Measurements from ENCODE around the gene PTPRN2. TPM values are rescaled to one million over a fixed set of nuclear protein-coding genes. Genes with fewer than 3 reads are reported as not detected.

The PTPRN2 gene
- polyA plus RNA-seq, 1 of the 3 experiments (the other 2 are of a cell fraction): 4.0 TPM

- Histone ChIP-seq H3K27me3 (ENCODE audit: insufficient read depth) (no peaks in the 10 kb centered on the region), H3K9me2 (no peaks in the 10 kb centered on the region), H3K4me3 (ENCODE audit: low read depth in 2 of 2, low read length in 1 of 2) (no peak overlapping the region), H3K79me2 (ENCODE audit: insufficient read depth) (no peaks in the 10 kb centered on the region), H3K36me3 (replicated peaks in 1 of 2; ENCODE audit: control insufficient read depth in 1 of 2, insufficient read depth in 2 of 2, low read length in 1 of 2) (no peaks in the 10 kb centered on the region), H2AFZ (ENCODE audit: low read depth) (no peak overlapping the region), H3K27ac (ENCODE audit: low read depth in 2 of 2, low read length in 1 of 2) (no peak overlapping the region), H3K4me2 (no peak overlapping the region), H3K9me3 (no peaks in the 10 kb centered on the region), H4K20me1 (ENCODE audit: insufficient read depth) (no peaks in the 10 kb centered on the region), H3F3A (replicated peaks; ENCODE audit: insufficient read depth) (no peaks in the 10 kb centered on the region), H3K9ac (no peak overlapping the region), H3K4me1 (ENCODE audit: control insufficient read depth in 1 of 2, insufficient read depth in 2 of 2, low read depth in 1 of 2, low read length in 1 of 2) (peaks cover 0 to 26% of the 10 kb centered on the region in 2 experiments; a peak in 1 of 4 replicates)
- no peak for DNase-seq
- TF ChIP-seq TCF12 (IDR thresholded peaks at IDR 0.05): no peak
- no peak for TF ChIP-seq MEF2A (IDR thresholded peaks at IDR 0.05; ENCODE audit: borderline replicate concordance, low read depth)
- no peak for TF ChIP-seq GATA2 (CRISPR knock-in tag; IDR thresholded peaks at IDR 0.05)
- no peak for TF ChIP-seq CHD2 (IDR thresholded peaks at IDR 0.05; ENCODE audit: low read length, partially characterized antibody)
- ChIA-PET POLR2A (no interaction called here), CTCF (interaction anchor here (0.6 to 1.9 kb wide), 3 partner anchors 11 to 34 kb away, joined by 3 to 4 read pairs (median 3); no protein-coding TSS in a partner anchor)
- WGBS (ENCODE audit: low lambda C conversion rate): 46% methylated on average over 14 of the region's 19 CpGs
Measured at GRCh38 chr7:158443688-158444483, 143.7 kb downstream of the PTPRN2 start.

- DNase-seq: no peak
- Histone ChIP-seq H3K9me2 (no peaks in the 10 kb centered on the region), H3K4me2 (no peak overlapping the region), H3F3A (replicated peaks; ENCODE audit: insufficient read depth) (no peaks in the 10 kb centered on the region), H3K27me3 (ENCODE audit: insufficient read depth) (no peaks in the 10 kb centered on the region), H3K27ac (ENCODE audit: low read depth in 2 of 2, low read length in 1 of 2) (no peak overlapping the region), H2AFZ (ENCODE audit: low read depth) (no peak overlapping the region), H3K4me3 (ENCODE audit: low read depth in 2 of 2, low read length in 1 of 2) (no peak overlapping the region), H3K9me3 (no peaks in the 10 kb centered on the region), H4K20me1 (ENCODE audit: insufficient read depth) (no peaks in the 10 kb centered on the region), H3K9ac (no peak overlapping the region), H3K4me1 (ENCODE audit: control insufficient read depth in 1 of 2, insufficient read depth in 2 of 2, low read depth in 1 of 2, low read length in 1 of 2) (peaks cover 0 to 26% of the 10 kb centered on the region in 2 experiments; a peak in 1 of 4 replicates), H3K36me3 (replicated peaks in 1 of 2; ENCODE audit: control insufficient read depth in 1 of 2, insufficient read depth in 2 of 2, low read length in 1 of 2) (no peaks in the 10 kb centered on the region), H3K79me2 (ENCODE audit: insufficient read depth) (no peaks in the 10 kb centered on the region)
- ChIA-PET CTCF (interaction anchor here (0.6 to 1.9 kb wide), 3 partner anchors 10 to 33 kb away, joined by 3 to 4 read pairs (median 3); no protein-coding TSS in a partner anchor), POLR2A (no interaction called here)
- no peak for TF ChIP-seq NFIC (IDR thresholded peaks at IDR 0.05; ENCODE audit: borderline replicate concordance)
- no peak for TF ChIP-seq PBX3 (IDR thresholded peaks at IDR 0.05)
- no peak for TF ChIP-seq SIN3A (IDR thresholded peaks at IDR 0.05; ENCODE audit: borderline replicate concordance, low read depth, low read length)
- TF ChIP-seq EP300 (IDR thresholded peaks at IDR 0.05; ENCODE audit: borderline replicate concordance in 1 of 2, low read depth in 1 of 2, low read length in 1 of 2): no peak
- no peak for TF ChIP-seq SMC3 (IDR thresholded peaks at IDR 0.05; ENCODE audit: low read depth, low read length)
- TF ChIP-seq TEAD4 (IDR thresholded peaks at IDR 0.05; ENCODE audit: borderline replicate concordance, insufficient read depth): no peak
- TF ChIP-seq TCF12 (IDR thresholded peaks at IDR 0.05): no peak
- no peak for TF ChIP-seq TAF1 (IDR thresholded peaks at IDR 0.05; ENCODE audit: borderline replicate concordance, low read depth, low read length)
- no peak for TF ChIP-seq RAD21 (IDR thresholded peaks at IDR 0.05; ENCODE audit: low read length)
- no peak for TF ChIP-seq POLR2AphosphoS5 (IDR thresholded peaks at IDR 0.05; ENCODE audit: low read depth, low read length)
- no peak for TF ChIP-seq MAX (IDR thresholded peaks at IDR 0.05; ENCODE audit: low read depth)
- TF ChIP-seq RXRA (IDR thresholded peaks at IDR 0.05; ENCODE audit: borderline replicate concordance, low read depth): no peak
- WGBS (ENCODE audit: low lambda C conversion rate): 61% methylated on average over 28 of the region's 28 CpGs
Measured at GRCh38 chr7:158443014-158443687, 144.5 kb downstream of the PTPRN2 start.
